Neural progenitor cell (in vitro differentiated cells): ENCODE measurements around the gene MTG2. TPM values are rescaled to one million over a fixed set of nuclear protein-coding genes. Genes with fewer than 3 reads are reported as not detected.

Experiments used
- DNase-seq: peaks from one replicate; pipeline ENCODE4 v3.0.0-alpha.2; 2016; ENCODE audit warnings: low spot score
- H2AFZ ChIP-seq: fragments of 200-600 bp; sonication (generic); replicated peaks from 2 replicates; pipeline ENCODE4 v1.6.1; 2016; ENCODE audit warnings: antibody characterized with exemption
- H3F3A ChIP-seq: fragments of 200-600 bp; sonication (generic); 2 replicates; pipeline ENCODE4 v1.6.1; 2016; ENCODE audit warnings: antibody characterized with exemption, low read depth
- H3K27ac ChIP-seq: fragments of 200-600 bp; sonication (generic); 2 replicates; pipeline ENCODE4 v1.5.1; 2016; ENCODE audit warnings: mild to moderate bottlenecking
- H3K27me3 ChIP-seq: fragments of 200-600 bp; sonication (generic); 2 replicates; pipeline ENCODE4 v1.6.1; 2016; ENCODE audit warnings: mild to moderate bottlenecking, moderate library complexity
- H3K36me3 ChIP-seq: fragments of 200-600 bp; sonication (generic); 2 replicates; pipeline ENCODE4 v1.5.1; 2016
- H3K4me1 ChIP-seq: fragments of 200-600 bp; sonication (generic); 2 replicates; pipeline ENCODE4 v1.6.1; 2016; ENCODE audit warnings: mixed run types
- H3K4me2 ChIP-seq: fragments of 200-600 bp; sonication (generic); 2 replicates; pipeline ENCODE4 v1.6.1; 2016
- H3K4me3 ChIP-seq: fragments of 200-600 bp; sonication (generic); 2 replicates; pipeline ENCODE4 v1.5.1; 2016
- H3K79me2 ChIP-seq: fragments of 200-600 bp; sonication (generic); 2 replicates; pipeline ENCODE4 v1.6.1; 2016; ENCODE audit warnings: low read depth
- H3K9ac ChIP-seq: fragments of 200-600 bp; sonication (generic); 2 replicates; pipeline ENCODE4 v1.6.1; 2016
- H3K9me3 ChIP-seq: fragments of 200-600 bp; sonication (generic); 2 replicates; pipeline ENCODE4 v1.5.1; 2016; ENCODE audit warnings: low read depth
- H4K20me1 ChIP-seq: fragments of 200-600 bp; sonication (generic); 2 replicates; pipeline ENCODE4 v1.6.1; 2016; ENCODE audit warnings: low read depth
- H3K27ac Mint-ChIP-seq: 3 replicates; pipeline ENCODE4 v1.8.0; 2021; ENCODE audit warnings: mixed read lengths
- H3K27me3 Mint-ChIP-seq: 2 replicates; pipeline ENCODE4 v1.8.0; 2022; ENCODE audit warnings: low read depth, mild to moderate bottlenecking, inconsistent platforms, moderate library complexity, mixed read lengths; ENCODE audit not compliant: insufficient read depth
- H3K36me3 Mint-ChIP-seq: 3 replicates; pipeline ENCODE4 v1.8.0; 2021; ENCODE audit warnings: mixed read lengths
- H3K4me1 Mint-ChIP-seq: 3 replicates; pipeline ENCODE4 v1.8.0; 2021; ENCODE audit warnings: mixed read lengths
- H3K4me3 Mint-ChIP-seq: 3 replicates; pipeline ENCODE4 v1.8.0; 2021; ENCODE audit warnings: mild to moderate bottlenecking, moderate library complexity, mixed read lengths
- H3K9me3 Mint-ChIP-seq: 3 replicates; pipeline ENCODE4 v1.8.0; 2020; ENCODE audit warnings: mixed read lengths
- EZH2 ChIP-seq: fragments of 200-600 bp; sonication (generic); IDR thresholded peaks from 2 replicates; pipeline ENCODE4 v1.6.1; 2017; ENCODE audit warnings: antibody characterized with exemption, mild to moderate bottlenecking, moderate library complexity
- EZH2phosphoT487 ChIP-seq: fragments of 200-600 bp; sonication (generic); IDR thresholded peaks from 2 replicates; pipeline ENCODE4 v1.6.1; 2017; ENCODE audit warnings: antibody characterized with exemption
- total RNA-seq: library from RNA; depleted of rRNA; stranded (reverse); fragments of >200 nt; gene quantifications from 2 replicates; pipeline ENCODE4 v1.2.3, GENCODE V29; 2015; ENCODE audit warnings: low replicate concordance
- TF ChIP-seq, protein P1 (sequence below): fragments of 200-600 bp; sonication (generic); IDR thresholded peaks from 2 replicates; pipeline ENCODE4 v1.5.1; 2017; ENCODE audit warnings: antibody characterized with exemption, mild to moderate bottlenecking

MTG2 gene
- total RNA-seq, 1 donor from 2014 or later, result 16.2 TPM

GRCh38 chr20:62246872-62247652 is 64.2 kb downstream of the MTG2 start:
- Mint-ChIP-seq H3K36me3 (peaks cover 3% of the 10 kb centered on the region), H3K27ac (no peak overlapping the region), H3K4me3 (no peak overlapping the region), H3K4me1 (peaks cover 19% of the 10 kb centered on the region), H3K9me3 (no peaks in the 10 kb centered on the region), H3K27me3 (peaks cover 4% of the 10 kb centered on the region)
- H3K4me1 ChIP-seq, result no peaks in the 10 kb centered on the region
- no peaks in the 10 kb centered on the region for H3K36me3 ChIP-seq
- TF ChIP-seq EZH2, result no peak
- no peaks in the 10 kb centered on the region for H3F3A ChIP-seq
- H4K20me1 ChIP-seq, result peaks cover 97% of the 10 kb centered on the region
- H3K4me3 ChIP-seq, result no peak overlapping the region
- no peaks in the 10 kb centered on the region for H3K9me3 ChIP-seq
- DNase-seq, result no peak
- no peak overlapping the region for H3K9ac ChIP-seq
- H2AFZ ChIP-seq, result no peak overlapping the region
- peaks cover 93% of the 10 kb centered on the region for H3K79me2 ChIP-seq
- no peak overlapping the region for H3K4me2 ChIP-seq
- no peak overlapping the region for H3K27ac ChIP-seq
- no peaks in the 10 kb centered on the region for H3K27me3 ChIP-seq

DNA sequence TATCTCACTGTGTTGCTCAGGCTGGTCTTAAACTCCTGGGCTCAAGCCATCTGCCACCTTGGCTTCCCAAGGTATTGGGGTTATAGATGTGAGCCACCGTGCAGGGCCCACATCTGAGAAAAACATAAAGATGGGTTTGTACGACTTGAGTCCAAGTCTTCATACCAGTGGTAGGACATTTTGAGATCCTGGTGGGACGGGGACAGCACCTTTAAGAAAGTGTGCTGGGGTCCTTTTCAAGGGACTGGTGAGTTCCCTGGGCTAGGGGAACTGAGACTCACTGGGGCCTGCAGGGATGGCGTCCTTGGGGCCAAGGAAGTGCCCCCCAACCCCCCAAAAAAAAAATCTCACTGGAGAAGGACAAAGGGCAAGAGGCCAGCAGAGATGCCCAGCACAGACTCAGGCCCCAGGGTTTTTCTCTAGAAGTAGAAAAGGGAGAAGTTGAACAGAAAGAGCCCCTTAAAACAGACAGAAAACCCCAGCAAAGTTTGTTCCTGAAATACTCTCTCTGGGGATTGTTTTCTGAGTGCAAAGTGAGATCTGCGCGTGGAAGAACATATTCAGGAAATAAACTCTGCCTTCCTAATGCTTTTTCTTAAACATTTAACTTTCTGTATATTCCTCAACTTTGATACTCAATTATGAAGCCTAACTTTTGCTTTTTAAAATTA is 66.2 kb downstream of the MTG2 start:
- no peak overlapping the region for H3K4me2 ChIP-seq

GRCh38 chr20:62252342-62252966 is 69.6 kb downstream of the MTG2 start:
- Histone ChIP-seq H3K9me3 (no peaks in the 10 kb centered on the region), H3F3A (no peaks in the 10 kb centered on the region), H3K27me3 (no peaks in the 10 kb centered on the region), H2AFZ (no peak overlapping the region), H3K27ac (no peak overlapping the region), H3K9ac (no peak overlapping the region), H3K79me2 (peaks cover 63% of the 10 kb centered on the region), H4K20me1 (peaks cover 76% of the 10 kb centered on the region), H3K4me1 (peaks cover 7% of the 10 kb centered on the region), H3K4me2 (no peak overlapping the region), H3K4me3 (no peak overlapping the region), H3K36me3 (no peaks in the 10 kb centered on the region)
- H3K36me3 Mint-ChIP-seq, result peaks cover 4% of the 10 kb centered on the region
- peaks cover 6% of the 10 kb centered on the region for H3K27me3 Mint-ChIP-seq
- no peak overlapping the region for H3K4me3 Mint-ChIP-seq
- peaks cover 12% of the 10 kb centered on the region for H3K4me1 Mint-ChIP-seq
- DNase-seq, result no peak
- TF ChIP-seq EZH2phosphoT487, result no peak
- TF ChIP-seq EZH2, result no peak
- TF ChIP-seq, protein P1, sequence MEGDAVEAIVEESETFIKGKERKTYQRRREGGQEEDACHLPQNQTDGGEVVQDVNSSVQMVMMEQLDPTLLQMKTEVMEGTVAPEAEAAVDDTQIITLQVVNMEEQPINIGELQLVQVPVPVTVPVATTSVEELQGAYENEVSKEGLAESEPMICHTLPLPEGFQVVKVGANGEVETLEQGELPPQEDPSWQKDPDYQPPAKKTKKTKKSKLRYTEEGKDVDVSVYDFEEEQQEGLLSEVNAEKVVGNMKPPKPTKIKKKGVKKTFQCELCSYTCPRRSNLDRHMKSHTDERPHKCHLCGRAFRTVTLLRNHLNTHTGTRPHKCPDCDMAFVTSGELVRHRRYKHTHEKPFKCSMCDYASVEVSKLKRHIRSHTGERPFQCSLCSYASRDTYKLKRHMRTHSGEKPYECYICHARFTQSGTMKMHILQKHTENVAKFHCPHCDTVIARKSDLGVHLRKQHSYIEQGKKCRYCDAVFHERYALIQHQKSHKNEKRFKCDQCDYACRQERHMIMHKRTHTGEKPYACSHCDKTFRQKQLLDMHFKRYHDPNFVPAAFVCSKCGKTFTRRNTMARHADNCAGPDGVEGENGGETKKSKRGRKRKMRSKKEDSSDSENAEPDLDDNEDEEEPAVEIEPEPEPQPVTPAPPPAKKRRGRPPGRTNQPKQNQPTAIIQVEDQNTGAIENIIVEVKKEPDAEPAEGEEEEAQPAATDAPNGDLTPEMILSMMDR, result no peak
- no peaks in the 10 kb centered on the region for H3K9me3 Mint-ChIP-seq
- H3K27ac Mint-ChIP-seq, result no peak overlapping the region

More for the DNA sequence above, 66.2 kb downstream of the MTG2 start:
- Histone ChIP-seq H3K36me3 (no peaks in the 10 kb centered on the region), H3F3A (no peaks in the 10 kb centered on the region), H3K9me3 (no peaks in the 10 kb centered on the region), H4K20me1 (peaks cover 95% of the 10 kb centered on the region), H3K4me1 (peaks cover 7% of the 10 kb centered on the region), H3K79me2 (peaks cover 86% of the 10 kb centered on the region), H2AFZ (no peak overlapping the region), H3K27me3 (no peaks in the 10 kb centered on the region), H3K4me3 (no peak overlapping the region), H3K9ac (no peak overlapping the region), H3K27ac (no peak overlapping the region)
- no peak for TF ChIP-seq EZH2phosphoT487
- TF ChIP-seq, protein P1, result no peak
- TF ChIP-seq EZH2, result no peak
- no peak for DNase-seq
- H3K4me1 Mint-ChIP-seq, result peaks cover 21% of the 10 kb centered on the region
- no peaks in the 10 kb centered on the region for H3K9me3 Mint-ChIP-seq
- no peak overlapping the region for H3K4me3 Mint-ChIP-seq
- peaks cover 6% of the 10 kb centered on the region for H3K27me3 Mint-ChIP-seq
- H3K27ac Mint-ChIP-seq, result no peak overlapping the region
- H3K36me3 Mint-ChIP-seq, result no peaks in the 10 kb centered on the region

Other genes starting within 250 kb of the MTG2 start
- 9.9 and 10.8 TPM in 2 replicates for gene TAF4, start 117.1 kb upstream of the MTG2 start, total RNA-seq
- gene LSM14B, start 60.6 kb upstream of the MTG2 start, total RNA-seq, result 52.6 and 82.1 TPM in 2 replicates
- 237 and 310 TPM in 2 replicates for gene PSMA7, start 39.6 kb upstream of the MTG2 start, total RNA-seq
- gene SS18L1, start 39.3 kb upstream of the MTG2 start, total RNA-seq, result 25.5 and 26.1 TPM in 2 replicates
- 0.09 and 1.7 TPM in 2 replicates for gene HRH3, start 37.2 kb downstream of the MTG2 start, total RNA-seq
- gene OSBPL2, start 55.5 kb downstream of the MTG2 start, total RNA-seq, result 28.4 and 35.7 TPM in 2 replicates
- 52.3 and 96.3 TPM in 2 replicates for gene ADRM1, start 120.0 kb downstream of the MTG2 start, total RNA-seq
- 12.1 and 63.9 TPM in 2 replicates for gene LAMA5, start 184.3 kb downstream of the MTG2 start, total RNA-seq
- gene RPS21, start 204.1 kb downstream of the MTG2 start, total RNA-seq, result 1,629 and 1,765 TPM in 2 replicates
- 8.1 and 13.8 TPM in 2 replicates for gene CABLES2, start 224.3 kb downstream of the MTG2 start, total RNA-seq
- 0.03 TPM in 1 of 2 replicates, not detected in the other for gene RBBP8NL, start 244.5 kb downstream of the MTG2 start, total RNA-seq